Tibial nerve (tissue), 4 donors: ENCODE results near the gene FRAS1. TPM values are rescaled to one million over a fixed set of nuclear protein-coding genes. Genes with fewer than 3 reads are reported as not detected.

Experiments
- DNase-seq, 2 donors: peaks; one replicate each; pipeline ENCODE4 v3.0.0-alpha.2; 2019; ENCODE audit warnings: low spot score in 2 of 2
- H3K27ac ChIP-seq, 4 donors: fragments of 200-600 bp; sonication (generic) in 3 of 4; one replicate each; pipeline ENCODE4 v1.5.1; 2017 to 2019; ENCODE audit warnings: mild to moderate bottlenecking in 1 of 4
- H3K27me3 ChIP-seq, 2 donors: fragments of 200-600 bp; sonication (generic) in 1 of 2; one replicate each; pipeline versions ENCODE4 v1.5.1 to v1.6.0; 2017 to 2019
- H3K36me3 ChIP-seq, 3 donors: fragments of 200-600 bp; sonication (generic); one replicate each; pipeline ENCODE4 v1.5.1; 2018 to 2019
- H3K4me1 ChIP-seq, 4 donors: fragments of 200-600 bp; sonication (generic) in 3 of 4; one replicate each; pipeline ENCODE4 v1.5.1; 2017 to 2019
- H3K4me3 ChIP-seq, 4 donors: fragments of 200-600 bp; sonication (generic) in 3 of 4; one replicate each; pipeline ENCODE4 v1.5.1; 2017 to 2019; ENCODE audit warnings: mild to moderate bottlenecking in 1 of 4, moderate library complexity in 1 of 4
- H3K9me3 ChIP-seq, 4 donors: fragments of 200-600 bp; sonication (generic) in 3 of 4; one replicate each; pipeline ENCODE4 v1.5.1; 2017 to 2019
- CTCF ChIP-seq, 5 experiments: fragments of 200-600 bp in 3 of 5; fragments of 450-650 bp in 2 of 5; sonication (generic) in 3 of 5; IDR thresholded peaks; one replicate each; pipeline ENCODE4 v1.5.1; 2016 to 2019; ENCODE audit warnings: antibody characterized with exemption in 5 of 5, mild to moderate bottlenecking in 3 of 5, moderate library complexity in 2 of 5
- EP300 ChIP-seq, 2 donors: sonication (generic); formaldehyde crosslinking; IDR thresholded peaks; one replicate each; pipeline ENCODE4 v1.6.1; 2017; ENCODE audit warnings: antibody characterized with exemption in 2 of 2, mild to moderate bottlenecking in 1 of 2
- POLR2A ChIP-seq, 2 donors: fragments of 450-650 bp; IDR thresholded peaks; one replicate each; pipeline ENCODE4 v1.6.1; 2017; ENCODE audit warnings: antibody characterized with exemption in 2 of 2, mild to moderate bottlenecking in 2 of 2, moderate library complexity in 2 of 2
- WGBS, 2 donors: methylation state at CpG; one replicate each; pipeline ENCODE4 v1.1.5; 2018; 5-methylcytosine and 5-hydroxymethylcytosine counted together
- total RNA-seq, 4 donors: library from RNA; depleted of rRNA; stranded (reverse); fragments of >200 nt; gene quantifications; one replicate each; pipeline ENCODE4 v1.1.0, GENCODE V29; 2016

The FRAS1 gene
- total RNA-seq, 4 donors from 2014 or later: 3.9 to 6.6 (median 5.1) TPM

- no peak for DNase-seq
- Histone ChIP-seq H3K36me3 (no peaks in the 10 kb centered on the region), H3K4me1 (no peaks in the 10 kb centered on the region), H3K27me3 (no peaks in the 10 kb centered on the region), H3K9me3 (no peaks in the 10 kb centered on the region), H3K4me3 (no peak overlapping the region), H3K27ac (no peak overlapping the region)
- 50 to 74% methylated on average over 2 of the region's 2 CpGs for WGBS, 2 donors
- TF ChIP-seq CTCF (IDR thresholded peaks at IDR 0.05) (no peak), POLR2A (IDR thresholded peaks at IDR 0.05) (no peak)
Measured at GRCh38 chr4:78356251-78356786, 299.2 kb downstream of the FRAS1 start.

DNA sequence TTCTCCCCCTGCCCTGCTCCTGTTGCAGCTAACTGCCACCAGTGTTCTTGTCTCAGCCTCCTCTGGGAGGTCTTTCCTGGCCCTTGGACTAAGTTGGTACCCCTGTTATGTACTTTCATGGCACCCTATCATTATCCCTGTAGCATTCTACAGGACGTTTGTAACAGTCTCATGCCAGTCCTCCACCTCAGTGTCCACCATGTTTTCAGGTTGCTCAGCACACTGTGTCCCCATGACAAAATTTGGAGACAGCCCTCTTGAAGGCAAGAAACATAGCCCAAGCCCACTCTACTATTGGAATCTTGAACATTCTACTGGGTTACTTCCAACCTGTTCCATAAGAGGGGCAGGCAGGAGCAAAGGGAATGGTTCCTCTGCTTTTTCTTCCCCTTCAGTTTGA is 300.0 kb downstream of the FRAS1 start:
- Histone ChIP-seq H3K4me3 (no peak overlapping the region), H3K9me3 (no peaks in the 10 kb centered on the region), H3K27me3 (no peaks in the 10 kb centered on the region), H3K27ac (no peak overlapping the region), H3K36me3 (no peaks in the 10 kb centered on the region), H3K4me1 (no peaks in the 10 kb centered on the region)
- 79 to 82% methylated on average over 1 of the region's 1 CpG for WGBS, 2 donors
- no peak for DNase-seq
- TF ChIP-seq CTCF (IDR thresholded peaks at IDR 0.05) (no peak), EP300 (IDR thresholded peaks at IDR 0.05) (no peak), POLR2A (IDR thresholded peaks at IDR 0.05) (no peak)

DNA sequence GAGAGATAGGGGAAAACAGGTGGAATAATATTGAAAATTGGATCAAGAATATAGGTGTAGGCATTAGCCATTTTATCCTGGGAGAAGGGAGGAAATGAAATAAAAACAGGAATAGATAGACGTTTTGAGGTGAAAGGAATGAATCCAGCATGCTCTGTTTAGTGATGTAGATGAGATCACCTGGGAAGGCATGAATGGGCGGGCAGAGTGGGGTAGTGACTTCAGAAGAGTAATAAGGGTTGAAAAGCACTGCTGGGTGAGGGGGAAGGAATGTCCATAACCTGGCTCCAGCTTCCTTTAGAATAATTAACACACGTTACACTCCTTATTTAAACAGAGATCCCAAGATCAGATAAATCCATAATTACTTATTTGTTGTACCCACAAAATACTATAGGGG is 303.3 kb downstream of the FRAS1 start:
- TF ChIP-seq POLR2A (IDR thresholded peaks at IDR 0.05) (no peak), CTCF (IDR thresholded peaks at IDR 0.05) (no peak), EP300 (IDR thresholded peaks at IDR 0.05) (no peak)
- 69 to 73% methylated on average over 3 of the region's 3 CpGs for WGBS, 2 donors
- no peak for DNase-seq
- no peaks in the 10 kb centered on the region for H3K36me3 ChIP-seq
- no peak overlapping the region for H3K4me3 ChIP-seq
- no peaks in the 10 kb centered on the region for H3K4me1 ChIP-seq
- no peaks in the 10 kb centered on the region for H3K27me3 ChIP-seq
- H3K27ac ChIP-seq: no peak overlapping the region
- no peaks in the 10 kb centered on the region for H3K9me3 ChIP-seq

GRCh38 chr4:78361621-78362120 is 304.5 kb downstream of the FRAS1 start:
- no peak overlapping the region for H3K27ac ChIP-seq
- no peak for DNase-seq
- no peak for TF ChIP-seq POLR2A (IDR thresholded peaks at IDR 0.05)
- TF ChIP-seq EP300 (IDR thresholded peaks at IDR 0.05): no peak
- TF ChIP-seq CTCF (IDR thresholded peaks at IDR 0.05): no peak
- no peaks in the 10 kb centered on the region for H3K4me1 ChIP-seq
- no peaks in the 10 kb centered on the region for H3K9me3 ChIP-seq
- no peaks in the 10 kb centered on the region for H3K27me3 ChIP-seq
- no peak overlapping the region for H3K4me3 ChIP-seq
- WGBS, 2 donors: 68 to 70% methylated on average over 4 of the region's 4 CpGs
- no peaks in the 10 kb centered on the region for H3K36me3 ChIP-seq

DNA sequence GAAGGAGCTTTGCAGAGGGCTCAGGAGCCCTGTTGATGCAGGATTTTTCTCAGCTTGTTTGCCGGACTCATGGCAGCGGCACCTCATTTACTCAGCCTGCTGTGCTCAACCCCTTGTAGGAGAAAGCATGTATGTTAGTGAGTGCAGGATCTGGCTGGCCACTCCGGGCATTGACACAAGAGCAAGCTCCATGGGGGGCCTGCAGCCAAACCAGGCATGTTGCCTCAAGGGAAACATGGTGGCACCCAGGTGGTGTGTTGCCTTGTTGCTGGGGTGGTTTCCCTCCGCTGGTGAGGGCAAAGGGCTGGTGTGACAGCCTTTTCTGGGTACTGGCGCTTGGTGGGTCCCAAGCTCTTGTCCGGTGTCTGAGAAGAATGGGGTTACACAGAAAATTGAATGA is 305.2 kb downstream of the FRAS1 start:
- Histone ChIP-seq H3K4me3 (no peak overlapping the region), H3K27me3 (no peaks in the 10 kb centered on the region), H3K36me3 (no peaks in the 10 kb centered on the region), H3K9me3 (no peaks in the 10 kb centered on the region), H3K4me1 (no peaks in the 10 kb centered on the region), H3K27ac (no peak overlapping the region)
- DNase-seq: no peak
- no peak for TF ChIP-seq POLR2A (IDR thresholded peaks at IDR 0.05)
- TF ChIP-seq CTCF (IDR thresholded peaks at IDR 0.05): no peak
- TF ChIP-seq EP300 (IDR thresholded peaks at IDR 0.05): no peak
- 96% methylated on average over 6 of the region's 6 CpGs for WGBS, 2 donors
